DMS53 (cell line): ENCODE results near the gene ATP9B.
A peak's percentile ranks its signal among the peaks of the same experiment; 100 is the strongest.

Experiments used
- DNase-seq: peaks from one replicate; lab custom pipeline; 2025; lab: John Stamatoyannopoulos, UW

The ATP9B gene

DNA sequence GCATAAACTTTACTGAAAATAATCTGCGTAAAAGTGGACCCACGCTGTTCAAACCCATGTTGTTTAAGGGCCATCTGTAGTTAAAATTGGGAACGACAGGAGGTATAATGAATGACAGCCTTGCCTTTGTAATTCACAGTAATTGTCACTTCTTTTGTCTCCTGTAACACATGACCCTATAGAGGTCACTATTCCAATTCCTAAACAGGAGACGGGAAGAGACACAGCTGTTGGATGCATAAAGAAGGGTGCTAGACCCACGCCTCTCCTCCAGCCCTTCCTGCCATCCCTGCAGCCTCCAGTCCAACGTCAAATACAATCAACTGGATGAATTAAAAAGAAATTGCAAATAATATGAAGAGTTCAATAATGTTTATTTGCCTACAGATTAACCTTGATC lies 263.5 kb downstream of the ATP9B start:
- no peak for DNase-seq

DNA sequence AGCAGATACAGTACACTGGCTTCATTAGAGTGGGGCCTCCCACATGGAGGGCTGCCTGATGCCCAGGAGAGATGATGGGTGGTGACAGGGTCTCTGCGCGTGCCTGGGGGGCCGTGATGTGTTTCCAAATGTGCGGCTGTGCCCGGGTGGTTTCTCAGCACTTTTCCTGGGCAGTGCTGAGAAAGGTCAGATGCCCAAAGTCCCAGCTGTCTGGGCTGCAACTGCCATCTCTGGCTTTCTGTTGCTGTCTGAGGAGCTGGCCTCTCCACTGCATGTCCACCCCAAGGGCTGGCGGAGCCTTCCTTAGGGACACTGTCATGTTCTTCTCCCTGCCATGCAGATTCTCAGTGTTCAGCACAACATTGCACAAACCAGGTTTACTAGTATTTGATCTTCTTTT lies 263.9 kb downstream of the ATP9B start:
- DNase-seq, result no peak

DNA sequence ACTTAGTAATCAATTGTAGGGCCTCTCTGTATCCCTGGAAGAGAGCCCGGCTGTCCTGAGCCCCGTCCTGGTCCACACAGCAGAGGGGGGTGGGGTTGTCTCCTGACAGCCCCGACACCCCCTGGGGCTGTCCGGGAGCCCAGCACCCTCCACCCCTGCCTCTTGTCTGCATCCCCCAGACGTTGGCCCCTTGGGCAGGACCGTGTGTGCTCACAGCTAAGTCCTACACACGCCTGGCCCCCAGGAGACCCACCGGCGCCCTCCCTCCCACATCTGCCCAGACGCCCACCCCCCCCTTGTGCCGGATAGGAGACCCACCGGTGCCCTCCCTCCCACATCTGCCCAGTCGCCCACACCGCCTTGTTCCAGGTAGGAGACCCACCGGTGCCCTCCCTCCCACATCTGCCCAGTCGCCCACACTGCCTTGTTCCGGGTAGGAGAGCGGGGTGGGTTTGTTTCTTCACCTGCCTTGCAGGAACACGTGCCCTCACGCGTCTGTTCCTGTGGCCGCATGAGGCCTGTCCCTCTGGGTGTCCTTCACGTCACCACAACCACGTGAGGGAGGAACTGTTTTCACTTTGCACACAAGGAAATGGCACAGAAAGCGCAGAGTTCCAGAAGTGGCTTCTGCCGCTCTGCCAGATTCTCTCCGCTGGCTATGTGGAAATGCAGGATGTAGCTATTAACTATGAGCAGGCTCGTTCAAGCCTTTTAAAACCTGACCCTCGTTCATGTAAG lies 265.5 kb downstream of the ATP9B start:
- no peak for DNase-seq

DNA sequence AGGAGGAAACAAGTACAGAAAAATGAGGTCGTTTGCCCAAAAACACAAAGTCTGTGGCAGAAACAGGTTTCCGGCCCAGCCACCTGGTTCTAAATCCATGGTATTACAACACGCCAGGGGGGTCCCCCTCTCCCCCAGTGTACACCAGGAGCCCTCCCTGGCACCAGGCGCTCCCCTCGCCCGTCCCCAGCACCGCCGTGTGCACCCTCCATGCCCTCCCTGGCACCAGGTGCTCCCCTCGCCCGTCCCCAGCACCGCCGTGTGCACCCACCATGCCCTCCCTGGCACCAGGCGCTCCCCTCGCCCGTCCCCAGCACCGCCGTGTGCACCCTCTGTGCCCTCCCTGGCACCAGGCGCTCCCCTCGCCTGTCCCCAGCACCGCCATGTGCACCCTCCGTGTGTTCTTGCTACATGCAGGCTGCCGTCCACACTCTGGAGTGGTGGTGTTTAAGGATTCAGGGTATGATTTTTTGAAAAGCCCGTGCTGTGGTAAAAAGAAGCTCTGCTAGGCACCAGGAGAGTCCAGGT lies 266.7 kb downstream of the ATP9B start:
- no peak for DNase-seq

DNA sequence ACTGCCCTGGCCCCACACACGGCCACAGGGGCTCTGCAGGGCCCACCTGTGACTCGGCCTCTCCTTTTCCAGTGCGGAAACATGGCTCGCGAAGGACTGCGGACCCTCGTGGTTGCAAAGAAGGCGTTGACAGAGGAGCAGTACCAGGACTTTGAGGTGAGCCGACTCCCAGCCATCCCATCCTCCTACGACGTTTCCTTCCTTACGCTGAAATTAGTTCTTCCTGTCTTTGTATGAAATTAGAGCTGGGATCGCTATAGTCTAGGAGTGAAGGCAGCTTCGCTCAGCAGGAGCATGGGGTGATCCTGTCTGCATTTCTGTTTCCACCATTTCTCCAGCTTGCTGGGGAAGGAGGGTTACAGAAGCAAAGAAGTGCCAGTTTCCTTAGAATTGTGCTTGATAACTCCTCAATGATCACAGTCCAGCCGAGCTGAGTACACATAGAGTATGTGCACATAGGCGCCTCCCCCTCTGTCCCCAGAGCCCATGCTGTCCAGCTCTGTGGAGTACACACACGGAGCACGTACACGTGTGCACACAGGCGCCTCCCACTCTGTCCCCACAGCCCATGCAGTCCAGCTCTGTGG lies 267.5 kb downstream of the ATP9B start:
- no peak for DNase-seq

DNA sequence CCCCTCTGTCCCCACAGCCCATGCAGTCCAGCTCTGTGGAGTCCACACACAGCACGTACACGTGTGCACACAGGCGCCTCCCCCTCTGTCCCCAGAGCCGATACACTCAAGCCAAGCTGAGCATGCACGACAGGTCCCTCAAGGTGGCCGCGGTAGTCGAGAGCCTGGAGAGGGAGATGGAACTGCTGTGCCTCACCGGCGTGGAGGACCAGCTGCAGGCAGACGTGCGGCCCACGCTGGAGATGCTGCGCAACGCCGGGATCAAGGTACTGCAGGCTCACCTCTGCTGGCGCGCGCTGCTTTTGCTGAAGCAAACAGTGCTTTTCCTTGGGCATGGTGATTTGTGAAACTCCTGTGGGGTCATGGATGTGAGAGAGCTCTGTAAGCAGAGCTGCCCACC lies 268.0 kb downstream of the ATP9B start:
- DNase-seq, result no peak

DNA sequence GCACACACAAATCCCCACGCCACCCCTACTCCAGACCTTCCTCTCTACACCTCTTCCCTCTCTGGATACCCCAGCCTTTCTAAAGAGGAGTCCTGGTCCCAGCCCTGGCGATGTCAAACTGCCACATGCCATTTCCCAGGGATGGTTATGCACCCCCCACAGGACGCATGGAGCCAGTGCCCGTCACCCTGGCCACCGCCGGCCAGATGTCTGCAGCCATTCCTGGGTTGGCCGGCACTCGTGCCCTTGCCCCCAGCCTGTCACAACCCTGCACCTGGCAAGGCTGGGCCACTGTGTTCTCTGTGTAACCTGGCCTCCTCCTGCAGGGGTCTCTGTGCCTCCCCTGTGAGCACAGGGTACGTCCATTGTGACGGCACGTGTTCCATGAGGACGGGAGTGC lies 268.4 kb downstream of the ATP9B start:
- DNase-seq, result no peak

DNA sequence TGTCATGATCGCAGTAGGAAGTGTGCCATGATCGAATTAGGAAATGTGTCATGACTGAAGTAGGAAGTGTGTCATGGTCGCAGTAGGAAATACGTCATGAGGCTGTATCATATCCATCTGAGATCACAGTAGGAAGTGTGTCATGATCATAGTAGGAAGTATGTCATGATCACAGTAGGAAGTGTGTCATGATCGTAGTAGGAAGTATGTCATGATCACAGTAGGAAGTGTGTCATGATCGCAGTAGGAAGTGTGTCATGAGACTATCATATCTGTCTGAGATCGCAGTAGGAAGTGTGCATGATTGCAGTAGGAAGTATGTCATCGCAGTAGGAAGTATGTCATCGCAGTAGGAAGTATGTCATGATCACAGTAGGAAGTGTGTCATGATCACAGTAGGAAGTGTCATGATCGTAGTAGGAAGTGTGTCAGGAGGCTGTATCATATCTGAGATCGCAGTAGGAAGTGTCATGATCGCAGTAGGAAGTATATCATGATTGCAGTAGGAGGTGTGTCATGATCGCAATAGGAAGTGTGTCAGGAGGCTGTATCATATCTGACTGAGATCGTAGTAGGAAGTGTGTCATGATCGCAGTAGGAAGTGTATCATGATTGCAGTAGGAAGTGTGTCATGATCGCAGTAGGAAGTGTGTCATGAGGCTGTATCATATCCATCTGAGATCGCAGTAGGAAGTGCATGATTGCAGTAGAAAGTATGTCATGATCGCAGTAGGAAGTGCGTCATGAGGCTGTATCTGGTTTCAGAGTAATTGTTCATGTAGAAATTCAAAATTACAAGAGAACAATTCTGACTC lies 270.1 kb downstream of the ATP9B start:
- no peak for DNase-seq

DNA sequence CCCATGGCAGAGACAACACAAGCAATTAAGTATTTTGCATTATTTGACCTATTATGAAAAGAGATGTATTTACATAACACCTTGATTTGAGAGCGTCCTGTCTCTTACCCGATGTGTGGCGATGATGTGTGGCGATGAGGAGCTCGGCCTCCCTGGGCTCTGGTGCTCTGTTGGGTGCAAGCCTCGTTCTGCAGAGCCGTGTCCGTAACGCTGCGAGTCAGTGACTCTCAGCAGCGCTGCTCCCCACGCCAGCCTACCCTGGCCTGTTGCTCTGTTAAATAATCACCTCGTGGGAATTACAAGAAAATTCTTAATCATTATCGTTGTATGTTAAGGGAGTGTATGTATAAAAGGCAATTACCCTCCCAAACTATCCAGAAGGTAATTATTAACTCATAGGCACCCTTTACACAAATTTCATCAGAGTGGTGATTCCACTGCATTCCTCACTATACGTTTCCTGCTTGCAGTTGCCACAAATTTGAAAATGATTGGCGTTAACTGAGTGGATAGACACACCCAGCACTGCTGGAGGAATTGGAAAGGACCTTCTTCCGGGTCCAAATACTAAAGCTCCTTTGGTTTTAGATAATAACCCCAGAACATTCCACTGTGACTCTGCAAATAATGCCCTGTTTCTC lies 274.5 kb downstream of the ATP9B start:
- DNase-seq, result no peak

DNA sequence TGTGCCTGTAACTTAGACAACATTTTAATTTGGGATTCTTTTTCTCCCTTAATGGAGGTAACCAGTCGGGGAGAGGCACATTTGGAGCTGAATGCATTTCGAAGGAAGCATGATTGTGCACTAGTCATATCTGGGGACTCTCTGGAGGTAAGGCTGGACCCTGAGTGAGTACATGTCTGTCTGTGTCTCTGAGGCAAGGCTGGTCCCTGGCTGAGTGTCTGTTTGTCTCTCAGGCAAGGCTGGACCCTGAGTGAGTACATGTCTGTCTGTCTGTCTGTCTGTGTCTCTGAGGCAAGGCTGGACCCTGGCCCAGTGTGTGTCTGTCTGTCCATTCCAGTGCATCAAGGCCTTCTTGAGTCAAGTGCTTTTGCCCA lies 275.0 kb downstream of the ATP9B start:
- DNase-seq, result no peak

DNA sequence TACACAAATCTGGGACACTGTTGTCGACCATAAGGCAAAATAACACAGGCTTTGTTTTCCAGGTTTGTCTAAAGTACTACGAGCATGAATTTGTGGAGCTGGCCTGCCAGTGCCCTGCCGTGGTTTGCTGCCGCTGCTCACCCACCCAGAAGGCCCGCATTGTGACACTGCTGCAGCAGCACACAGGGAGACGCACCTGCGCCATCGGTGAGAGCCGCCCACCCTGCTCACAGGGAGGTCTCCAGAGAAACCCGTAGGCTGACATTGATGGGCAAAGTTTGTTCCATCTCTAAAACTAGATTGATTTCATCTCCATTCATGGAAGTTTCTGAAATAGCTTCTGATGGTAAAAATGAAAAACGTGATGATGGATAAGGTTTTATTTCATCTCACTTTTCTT lies 276.2 kb downstream of the ATP9B start:
- DNase-seq, result no peak

DNA sequence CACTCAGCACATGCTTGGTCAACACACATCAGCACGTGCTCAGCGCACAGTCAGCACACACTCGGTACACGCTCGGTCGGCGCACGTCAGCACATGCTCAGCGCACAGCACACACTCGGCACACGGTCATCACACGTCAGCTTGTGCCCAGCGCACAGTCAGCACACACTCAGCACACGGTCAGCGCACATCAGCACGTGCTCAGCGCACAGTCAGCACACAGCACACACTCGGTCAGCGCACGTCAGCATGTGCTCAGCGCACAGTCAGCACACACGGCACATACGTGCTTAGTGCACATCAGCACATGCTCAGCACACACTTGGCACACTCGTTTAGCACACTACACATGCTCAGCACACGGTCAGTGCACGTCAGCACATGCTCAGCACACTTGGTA lies 276.8 kb downstream of the ATP9B start:
- no peak for DNase-seq

DNA sequence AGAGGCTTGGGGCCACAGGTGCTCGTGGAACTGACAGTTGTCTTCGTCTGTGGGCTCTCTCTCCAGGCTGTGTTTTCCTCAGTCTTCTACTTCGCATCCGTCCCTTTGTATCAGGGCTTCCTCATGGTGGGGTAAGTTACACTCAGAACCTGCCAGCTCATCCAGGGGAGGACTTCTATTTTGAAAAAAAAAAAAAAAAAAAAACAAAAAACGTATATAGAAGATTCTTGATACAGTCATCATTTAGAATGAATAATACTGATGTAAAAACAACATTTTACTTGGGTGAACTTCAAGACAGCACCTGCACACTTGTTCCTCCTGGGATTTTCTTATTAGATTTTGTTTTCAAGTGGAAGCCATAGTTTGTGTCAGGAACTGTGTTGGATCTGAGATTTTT lies 278.9 kb downstream of the ATP9B start:
- DNase-seq, result no peak

DNA sequence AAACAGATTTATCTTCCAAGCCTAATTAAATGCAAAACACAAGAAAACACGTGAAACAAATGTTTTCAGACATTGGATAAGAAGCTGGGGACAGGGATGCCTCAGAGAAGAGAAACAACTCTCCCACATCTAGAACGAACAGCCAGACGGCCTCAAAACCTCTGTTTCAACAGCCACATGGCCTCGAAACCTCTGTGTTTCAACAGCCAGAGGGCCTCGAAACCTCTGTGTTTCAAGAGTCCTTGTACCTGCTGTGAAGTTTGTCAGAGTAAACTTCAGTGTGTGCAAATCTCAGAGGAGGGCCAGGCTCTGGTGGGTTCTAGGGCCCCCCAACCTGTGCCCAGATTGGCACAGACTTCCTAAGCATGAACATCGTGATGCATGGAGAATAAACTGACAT lies 283.2 kb downstream of the ATP9B start:
- no peak for DNase-seq

DNA sequence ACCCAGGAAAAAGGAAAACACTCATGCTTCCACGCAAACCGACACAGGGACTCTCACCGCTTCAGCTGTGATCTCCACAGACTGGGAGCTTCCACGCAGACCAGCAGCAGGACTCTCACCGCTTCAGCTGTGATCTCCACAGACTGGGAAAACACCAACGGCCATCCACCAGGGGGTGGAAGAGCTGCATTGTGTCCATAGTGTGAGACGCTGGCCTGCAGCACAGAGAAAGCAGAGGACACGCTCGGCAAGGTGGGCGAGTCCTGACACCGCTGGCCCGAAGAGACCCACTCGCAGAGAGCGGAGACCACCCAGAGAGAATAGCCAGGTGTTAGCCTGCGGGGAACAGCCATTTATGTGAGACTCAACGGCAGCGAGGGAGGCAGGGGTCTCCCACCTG lies 284.1 kb downstream of the ATP9B start:
- DNase-seq, result peak; percentile 35

DNA sequence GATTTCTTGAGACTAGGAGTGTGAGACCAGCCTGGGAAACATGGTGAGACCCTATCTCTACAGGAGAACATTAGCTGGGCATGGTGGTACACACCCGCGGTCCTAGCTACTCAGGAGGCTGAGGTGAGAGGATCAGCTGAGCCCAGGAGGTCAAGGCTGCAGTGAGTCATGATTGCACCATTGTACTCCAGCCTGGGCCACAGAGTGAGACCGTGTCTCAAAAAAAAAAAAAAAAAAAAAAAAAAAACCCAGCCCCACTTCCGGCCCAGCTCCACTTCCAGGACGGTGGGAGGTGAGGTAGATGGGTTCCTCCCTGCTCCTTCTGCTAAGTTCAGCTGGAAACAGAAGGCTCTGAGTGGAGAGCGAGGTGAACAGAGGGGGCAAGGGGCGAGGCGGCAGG lies 285.2 kb downstream of the ATP9B start:
- no peak for DNase-seq

DNA sequence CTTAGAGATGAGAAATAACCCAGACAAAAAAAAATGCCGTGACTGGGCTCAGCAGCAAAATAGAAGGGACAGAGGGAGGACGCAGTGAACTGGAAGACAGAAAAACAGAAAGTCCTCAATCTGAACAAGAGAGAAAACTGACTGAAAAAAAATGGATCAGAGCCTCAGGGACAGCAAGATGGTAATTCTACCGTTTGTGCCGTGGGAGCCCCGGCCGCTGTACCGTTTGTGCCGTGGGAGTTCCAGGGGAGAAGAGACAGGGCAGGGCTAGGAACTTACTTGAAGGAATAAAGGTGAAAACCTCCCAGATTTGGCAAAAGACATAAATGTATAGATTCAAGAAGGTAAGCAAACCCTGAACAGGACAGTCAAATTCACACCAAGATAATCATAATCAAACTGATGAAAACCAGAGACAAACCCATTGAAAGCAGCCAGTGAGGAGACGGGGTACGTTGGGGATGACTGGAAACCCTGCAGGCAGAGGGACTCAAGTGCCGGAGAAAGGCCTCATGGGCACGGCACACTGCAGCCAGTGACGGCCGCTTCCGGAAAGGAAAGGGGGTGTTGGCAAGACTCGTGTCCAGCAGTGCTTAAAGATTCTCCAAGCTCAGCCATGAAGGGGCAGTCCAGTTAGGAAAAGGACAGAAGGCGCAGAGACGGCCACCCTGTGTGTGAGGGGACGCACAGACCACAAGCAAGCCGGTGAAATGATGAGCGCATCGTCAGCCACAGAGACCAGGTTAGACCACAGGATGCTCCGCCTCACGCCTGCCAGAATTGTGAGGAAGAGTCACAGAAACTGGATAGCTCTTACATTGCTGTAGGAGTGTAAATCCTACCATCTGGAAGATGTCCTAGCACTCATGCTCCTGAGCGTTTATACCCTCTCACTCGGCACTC lies 286.5 kb downstream of the ATP9B start:
- DNase-seq, result no peak

DNA sequence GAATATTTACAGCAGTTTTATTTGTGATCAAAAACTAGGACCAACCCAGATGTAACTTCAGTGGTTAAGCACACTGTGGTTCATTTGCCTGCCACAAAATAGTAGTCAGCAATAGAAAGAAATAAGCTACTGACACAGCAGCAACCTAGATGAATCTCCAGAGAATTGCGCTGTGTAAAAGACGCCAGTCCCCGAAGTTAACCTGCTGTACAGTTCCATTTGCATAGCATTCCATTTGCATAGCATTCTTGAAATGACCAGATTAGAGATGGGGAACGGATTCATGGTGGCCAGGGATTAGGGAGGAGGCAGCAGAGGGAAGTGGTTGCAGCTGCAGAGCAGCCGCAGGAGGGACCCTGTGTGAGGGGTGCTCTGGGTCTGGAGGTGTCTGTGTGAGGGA lies 287.2 kb downstream of the ATP9B start:
- DNase-seq, result no peak

DNA sequence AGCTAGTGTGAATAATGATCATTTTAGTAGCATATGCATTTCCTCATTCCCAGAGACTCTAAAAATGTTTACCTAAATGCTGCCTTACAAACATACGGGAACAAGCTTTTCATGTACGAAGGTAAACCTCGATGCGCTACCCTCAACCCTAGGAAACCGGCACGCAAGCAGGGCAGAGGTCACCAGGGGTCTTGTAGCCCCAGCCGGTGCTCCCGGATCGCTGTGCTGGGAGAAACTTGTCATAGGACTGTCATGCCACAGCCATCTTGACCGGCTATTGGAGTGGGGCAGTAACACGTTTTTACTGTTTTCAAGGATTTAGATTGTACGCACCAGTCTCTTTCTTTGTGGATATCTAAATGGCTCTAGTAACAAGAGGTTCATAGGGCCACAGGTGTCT lies 291.7 kb downstream of the ATP9B start:
- no peak for DNase-seq

DNA sequence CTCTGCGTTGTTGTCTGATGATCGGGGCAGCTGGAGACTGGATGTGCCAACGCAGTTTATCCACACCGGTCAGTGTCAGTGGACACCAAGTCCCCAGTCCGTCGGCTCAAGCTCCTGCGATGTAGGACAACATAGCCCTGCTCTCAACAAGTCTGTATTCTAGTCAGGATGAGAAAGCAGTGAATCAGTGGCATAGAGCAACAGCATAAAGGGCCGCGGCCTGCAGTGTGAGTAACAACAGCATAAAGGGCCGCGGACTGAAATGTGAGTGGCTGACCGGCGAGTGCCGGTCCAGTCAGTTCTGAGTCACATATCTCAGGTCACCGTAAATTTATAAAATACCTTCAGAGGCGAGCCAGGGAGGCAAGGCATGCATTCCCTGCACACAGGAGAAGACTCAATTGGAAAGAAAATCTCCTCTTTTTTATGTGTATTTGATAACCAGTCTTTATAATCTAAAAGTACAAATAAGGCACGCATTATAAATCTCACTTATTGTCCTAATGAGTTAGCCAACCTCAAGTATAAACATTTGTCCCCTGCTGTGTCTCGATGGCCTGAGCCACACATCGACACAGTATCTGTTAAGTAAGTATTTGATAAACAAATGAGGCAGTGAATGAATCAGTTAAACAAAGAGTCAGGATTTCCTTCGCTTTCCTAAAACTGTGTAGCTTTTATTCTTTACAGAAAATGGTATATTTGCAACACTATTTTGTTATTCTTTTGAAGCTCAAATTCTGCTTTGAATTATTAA lies 292.8 kb downstream of the ATP9B start:
- no peak for DNase-seq

DNA sequence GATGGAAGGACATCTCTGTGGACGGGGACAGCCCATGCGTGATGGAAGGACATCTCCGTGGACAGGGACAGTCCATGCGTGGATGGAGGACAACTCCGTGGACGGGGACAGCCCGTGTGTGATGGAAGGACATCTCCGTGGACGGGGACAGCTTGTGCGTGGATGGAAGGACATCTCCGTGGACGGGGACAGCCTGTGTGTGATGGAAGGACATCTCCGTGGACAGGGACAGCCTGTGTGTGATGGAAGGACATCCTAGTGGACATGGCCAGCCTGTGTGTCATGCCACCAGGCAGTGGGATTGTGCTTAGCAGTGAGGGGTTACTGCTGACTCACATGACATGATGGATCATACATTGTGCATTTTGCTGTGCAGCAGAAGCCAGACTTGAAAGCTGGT lies 296.5 kb downstream of the ATP9B start:
- no peak for DNase-seq
